H9 (cell line): ENCODE measurements around the gene IFIT1. TPM values are rescaled to one million over a fixed set of nuclear protein-coding genes. Genes with fewer than 3 reads are reported as not detected.
A peak's percentile ranks its signal among the peaks of the same experiment; 100 is the strongest.

ENCODE experiments used
- DNase-seq: peaks from one replicate; pipeline ENCODE4 v3.0.0-alpha.2; 2017
- H2AFZ ChIP-seq: one replicate; pipeline ENCODE4 v1.6.1; 2013; ENCODE audit warnings: mild to moderate bottlenecking, low read length, control low read depth, moderate library complexity
- H2AK5ac ChIP-seq: 2 replicates; pipeline ENCODE4 v1.6.1; 2013; ENCODE audit warnings: low read length, control low read depth, mixed read lengths; ENCODE audit not compliant: insufficient read length
- H2BK120ac ChIP-seq: one replicate; pipeline ENCODE4 v1.6.1; 2013; ENCODE audit warnings: low read depth, mild to moderate bottlenecking, low read length, control low read depth, inconsistent platforms; ENCODE audit not compliant: poor library complexity, severe bottlenecking
- H2BK12ac ChIP-seq: 2 replicates; pipeline ENCODE4 v1.6.1; 2013; ENCODE audit warnings: low read length, control low read depth, mixed read lengths, low read depth; ENCODE audit not compliant: insufficient read length
- H2BK15ac ChIP-seq: 2 replicates; pipeline ENCODE4 v1.6.1; 2013; ENCODE audit warnings: low read depth, low read length, control low read depth
- H2BK20ac ChIP-seq: one replicate; pipeline ENCODE4 v1.6.1; 2013; ENCODE audit warnings: low read depth, mild to moderate bottlenecking, low read length, control low read depth, inconsistent platforms; ENCODE audit not compliant: poor library complexity, severe bottlenecking
- H2BK5ac ChIP-seq: 2 replicates; pipeline ENCODE4 v1.6.1; 2013; ENCODE audit warnings: low read length, control low read depth, mixed read lengths; ENCODE audit not compliant: insufficient read length
- H3K14ac ChIP-seq: 2 replicates; pipeline ENCODE4 v1.6.1; 2013; ENCODE audit warnings: low read length, control low read depth; ENCODE audit not compliant: insufficient read depth
- H3K18ac ChIP-seq: 2 replicates; pipeline ENCODE4 v1.6.1; 2013; ENCODE audit warnings: low read depth, mild to moderate bottlenecking, mixed read lengths, low read length, control low read depth; ENCODE audit not compliant: insufficient read length
- H3K23ac ChIP-seq: 2 replicates; pipeline ENCODE4 v1.6.1; 2013; ENCODE audit warnings: low read length, control low read depth, mixed read lengths, low read depth; ENCODE audit not compliant: insufficient read length
- H3K23me2 ChIP-seq: 2 replicates; pipeline ENCODE4 v1.6.1; 2013; ENCODE audit warnings: low read depth, mild to moderate bottlenecking, mixed read lengths, low read length, control low read depth; ENCODE audit not compliant: insufficient read length, poor library complexity, severe bottlenecking
- H3K27ac ChIP-seq: 2 replicates; pipeline ENCODE4 v1.5.1; 2013; ENCODE audit warnings: low read length, control low read depth, mixed read lengths, low read depth; ENCODE audit not compliant: insufficient read length
- H3K27me3 ChIP-seq: 2 replicates; pipeline ENCODE4 v1.6.1; 2013; ENCODE audit warnings: low read length, control low read depth, inconsistent platforms; ENCODE audit not compliant: insufficient read depth
- H3K4ac ChIP-seq: 2 replicates; pipeline ENCODE4 v1.6.1; 2013; ENCODE audit warnings: low read depth, mild to moderate bottlenecking, control low read depth, inconsistent platforms, low read length, moderate library complexity
- H3K4me1 ChIP-seq: 2 replicates; pipeline ENCODE4 v1.6.1; 2013; ENCODE audit warnings: low read length, control low read depth, inconsistent platforms; ENCODE audit not compliant: insufficient read depth
- H3K4me2 ChIP-seq: 2 replicates; pipeline ENCODE4 v1.6.1; 2013; ENCODE audit warnings: low read length, control low read depth, mixed read lengths; ENCODE audit not compliant: insufficient read length, insufficient read depth
- H3K56ac ChIP-seq: 2 replicates; pipeline ENCODE4 v1.6.1; 2013; ENCODE audit warnings: low read depth, mild to moderate bottlenecking, mixed read lengths, low read length, control low read depth; ENCODE audit not compliant: insufficient read length
- H3K79me1 ChIP-seq: 2 replicates; pipeline ENCODE4 v1.6.1; 2013; ENCODE audit warnings: low read depth, mild to moderate bottlenecking, moderate library complexity, low read length, control low read depth, inconsistent platforms; ENCODE audit not compliant: insufficient read depth, poor library complexity, severe bottlenecking
- H3K79me2 ChIP-seq: 2 replicates; pipeline ENCODE4 v1.6.1; 2013; ENCODE audit warnings: low read length, control low read depth, inconsistent platforms; ENCODE audit not compliant: insufficient read depth
- H3K9ac ChIP-seq: 2 replicates; pipeline ENCODE4 v1.6.1; 2013; ENCODE audit warnings: low read length, control low read depth, mixed read lengths; ENCODE audit not compliant: insufficient read length; ENCODE audit errors: extremely low read depth
- H3K9me3 ChIP-seq: one replicate; pipeline ENCODE4 v1.6.1; 2013; ENCODE audit warnings: low read depth, low read length, inconsistent platforms; ENCODE audit not compliant: control insufficient read depth
- H3T11ph ChIP-seq: one replicate; pipeline ENCODE4 v1.6.1; 2013; ENCODE audit warnings: mild to moderate bottlenecking, low read length, control low read depth, inconsistent platforms
- H4K20me1 ChIP-seq: one replicate; pipeline ENCODE4 v1.6.1; 2013; ENCODE audit not compliant: control insufficient read depth, insufficient read length, insufficient read depth
- H4K5ac ChIP-seq: 2 replicates; pipeline ENCODE4 v1.6.1; 2013; ENCODE audit warnings: low read depth, mild to moderate bottlenecking, mixed read lengths, low read length, control low read depth; ENCODE audit not compliant: insufficient read length
- H4K8ac ChIP-seq: replicated peaks from 2 replicates; pipeline ENCODE4 v1.6.1; 2013; ENCODE audit warnings: low read length, control low read depth, mixed read lengths, low read depth; ENCODE audit not compliant: insufficient read length
- H4K91ac ChIP-seq: 2 replicates; pipeline ENCODE4 v1.6.1; 2013; ENCODE audit warnings: low read depth, mild to moderate bottlenecking, moderate library complexity, mixed read lengths, low read length, control low read depth; ENCODE audit not compliant: insufficient read length
- H3K27ac Mint-ChIP-seq, 3 experiments: 2 replicates in 2 of 3; 3 replicates in 1 of 3; pipeline ENCODE4 v1.8.0; 2020 to 2021; ENCODE audit warnings: mixed read lengths in 3 of 3, mild to moderate bottlenecking in 1 of 3, moderate library complexity in 1 of 3
- H3K27me3 Mint-ChIP-seq: 2 replicates; pipeline ENCODE4 v1.8.0; 2021; ENCODE audit warnings: low read depth, mild to moderate bottlenecking, moderate library complexity, mixed read lengths
- H3K36me3 Mint-ChIP-seq, 3 experiments: 2 replicates in 2 of 3; 3 replicates in 1 of 3; pipeline ENCODE4 v1.8.0; 2020 to 2021; ENCODE audit warnings: low read depth in 3 of 3, mixed read lengths in 3 of 3; ENCODE audit not compliant: insufficient read depth in 1 of 3
- H3K4me1 Mint-ChIP-seq, 2 experiments: 2 replicates each; pipeline ENCODE4 v1.8.0; 2020; ENCODE audit warnings: mixed read lengths in 2 of 2
- H3K4me3 Mint-ChIP-seq, 2 experiments: 2 replicates in 1 of 2; 3 replicates in 1 of 2; pipeline ENCODE4 v1.8.0; 2020 to 2021; ENCODE audit warnings: mild to moderate bottlenecking in 2 of 2, mixed read lengths in 2 of 2, moderate library complexity in 1 of 2
- H3K9me3 Mint-ChIP-seq, 2 experiments: 2 replicates in 1 of 2; 3 replicates in 1 of 2; pipeline ENCODE4 v1.8.0; 2020; ENCODE audit warnings: mild to moderate bottlenecking in 2 of 2, mixed read lengths in 2 of 2, moderate library complexity in 1 of 2
- CTCF ChIP-seq: fragments of 200-600 bp; sonication (generic); conservative IDR thresholded peaks from 3 replicates; pipeline ENCODE4 v1.8.0; 2021; ENCODE audit warnings: antibody characterized with exemption, mild to moderate bottlenecking
- WGBS: extraction: QIAGEN DNeasy Blood & Tissue Kit; methylation state at CpG from one replicate; pipeline ENCODE4 v1.1.7; 2013; ENCODE audit warnings: missing lambda C conversion rate, low lambda C conversion rate, mixed read lengths; ENCODE audit not compliant: insufficient read length; ENCODE audit errors: extremely low coverage; 5-methylcytosine and 5-hydroxymethylcytosine counted together
- total RNA-seq: library from RNA; stranded (reverse); gene quantifications from 2 replicates; pipeline ENCODE4 v1.2.1, GENCODE V29; 2021

IFIT1 gene
- total RNA-seq, 1 experiment from 2014 or later, result 1.2 TPM

- H3K4me3 Mint-ChIP-seq, result peak overlapping the region; percentile 89 to 93; a peak in 4 of 5 replicates
- H3K9me3 ChIP-seq, result no peaks in the 10 kb centered on the region
- H2AFZ ChIP-seq, result no peak overlapping the region
Observed at GRCh38 chr10:89413398-89413912, 21.0 kb downstream of the IFIT1 start.

More at GRCh38 chr10:89413398-89413912, 21.0 kb downstream of the IFIT1 start:
- no peaks in the 10 kb centered on the region; the same call in 1 of the 2 replicates for H3K4me1 ChIP-seq
- Mint-ChIP-seq H3K27ac (no peak overlapping the region), H3K9me3 (peaks cover 4 to 9% of the 10 kb centered on the region in 2 experiments; a peak in 4 of 5 replicates), H3K36me3 (peaks cover 3 to 11% (median 9%) of the 10 kb centered on the region in 3 experiments; a peak in 6 of 7 replicates), H3K27me3 (peaks cover 27% of the 10 kb centered on the region), H3K4me1 (peaks cover 14 to 16% of the 10 kb centered on the region in 2 experiments)
- H2AK5ac ChIP-seq, result no peak overlapping the region
- H3K79me1 ChIP-seq, result no peaks in the 10 kb centered on the region
- H3T11ph ChIP-seq, result no peak overlapping the region
- no peak overlapping the region for H2BK12ac ChIP-seq
- no peak overlapping the region for H2BK20ac ChIP-seq
- no peak overlapping the region for H4K8ac ChIP-seq
- H3K23me2 ChIP-seq, result peaks cover 9% of the 10 kb centered on the region
- H3K14ac ChIP-seq, result no peak overlapping the region
- H4K5ac ChIP-seq, result no peak overlapping the region
- no peaks in the 10 kb centered on the region for H4K20me1 ChIP-seq
- no peak overlapping the region for H3K23ac ChIP-seq
- no peak for TF ChIP-seq CTCF
- H3K79me2 ChIP-seq, result no peaks in the 10 kb centered on the region
- DNase-seq, result no peak
- H2BK15ac ChIP-seq, result no peak overlapping the region
- no peak overlapping the region for H3K56ac ChIP-seq
- no peak overlapping the region for H3K18ac ChIP-seq
- H4K91ac ChIP-seq, result no peak overlapping the region
- no peak overlapping the region for H2BK5ac ChIP-seq
- peak overlapping the region; percentile 81 for H3K4me2 ChIP-seq
- peaks cover 2% of the 10 kb centered on the region; the same call in 1 of the 2 replicates for H3K27me3 ChIP-seq
- no peak overlapping the region for H3K27ac ChIP-seq
- no peak overlapping the region for H2BK120ac ChIP-seq
- no CpG with 5 or more reads among the region's 7 CpGs for WGBS
- H3K4ac ChIP-seq, result no peak overlapping the region
- no peak overlapping the region for H3K9ac ChIP-seq
